T-cell (primary cell): Measurements from ENCODE around the gene UQCRC2. TPM values are rescaled to one million over a fixed set of nuclear protein-coding genes. Genes with fewer than 3 reads are reported as not detected.

Experiments
- ATAC-seq, 4 experiments: fragments of 200-7000 bp in 3 of 4; fragments of 150-1000 bp in 1 of 4; cut with Tn5 transposase; replicated peaks in 1 of 4; 1 replicate in 3 of 4; 2 replicates in 1 of 4; pipeline ENCODE4 v1.10.0; 2021; ENCODE audit warnings: moderate library complexity in 3 of 4, mild to moderate bottlenecking in 2 of 4, moderate number of reproducible peaks in 1 of 4
- CTCF ChIA-PET, 2 donors: fragments of 300-600 bp; sonication (Branson Sonifier 250); formaldehyde crosslinking; loops; one replicate each; lab custom pipeline; 2022; ENCODE audit warnings: antibody characterized with exemption in 2 of 2; lab: Charles Lee
- POLR2A ChIA-PET, 2 donors: fragments of 300-600 bp; sonication (Branson Sonifier 250); formaldehyde crosslinking; loops; one replicate each; lab custom pipeline; 2022; ENCODE audit warnings: antibody characterized with exemption in 2 of 2; lab: Charles Lee
- DNase-seq, 35 experiments: peaks; one replicate each; pipeline versions ENCODE4 v3.0.0 to v3.0.0-alpha.2; 2013 to 2023
- H3K27ac ChIP-seq: one replicate; pipeline ENCODE4 v1.5.1; 2013; ENCODE audit warnings: low read length
- H3K27me3 ChIP-seq, 2 experiments: replicated peaks in 1 of 2; 1 replicate in 1 of 2; 2 replicates in 1 of 2; pipeline versions ENCODE4 v1.6.1 to v1.7.0; 2013; ENCODE audit warnings: low read length in 1 of 2, mixed read lengths in 1 of 2; ENCODE audit not compliant: control insufficient read depth in 2 of 2, insufficient read depth in 2 of 2; ENCODE audit errors: extremely low read depth in 1 of 2
- H3K36me3 ChIP-seq, 2 donors: 1 replicate in 1 of 2; 2 replicates in 1 of 2; pipeline versions ENCODE4 v1.6.1 to v1.7.0; 2013; ENCODE audit warnings: low read length in 1 of 2; ENCODE audit not compliant: control insufficient read depth in 2 of 2, insufficient read depth in 1 of 2; ENCODE audit errors: extremely low read depth in 1 of 2
- H3K4me1 ChIP-seq, 2 experiments: 1 replicate in 1 of 2; 2 replicates in 1 of 2; pipeline versions ENCODE4 v1.6.1 to v1.7.0; 2013; ENCODE audit warnings: low read length in 2 of 2, mixed read lengths in 1 of 2; ENCODE audit not compliant: insufficient read depth in 2 of 2, control insufficient read depth in 1 of 2; ENCODE audit errors: extremely low read depth in 1 of 2
- H3K4me3 ChIP-seq, 2 donors: 1 replicate in 1 of 2; 2 replicates in 1 of 2; pipeline versions ENCODE4 v1.5.1 to v1.7.0; 2013; ENCODE audit warnings: mild to moderate bottlenecking in 2 of 2, low read length in 1 of 2, moderate library complexity in 1 of 2; ENCODE audit not compliant: control insufficient read depth in 1 of 2; ENCODE audit errors: extremely low read depth in 1 of 2
- H3K9me3 ChIP-seq: 2 replicates; pipeline ENCODE4 v1.7.0; 2013
- H3K27ac Mint-ChIP-seq, 2 donors: one replicate each; pipeline ENCODE4 v1.8.0; 2020 to 2021; ENCODE audit warnings: mild to moderate bottlenecking in 2 of 2, mixed read lengths in 2 of 2
- H3K27me3 Mint-ChIP-seq, 2 donors: one replicate each; pipeline ENCODE4 v1.8.0; 2021 to 2022; ENCODE audit warnings: mixed read lengths in 2 of 2
- H3K36me3 Mint-ChIP-seq: one replicate; pipeline ENCODE4 v1.8.0; 2021; ENCODE audit warnings: mixed read lengths
- H3K4me1 Mint-ChIP-seq, 3 donors: one replicate each; pipeline ENCODE4 v1.8.0; 2020 to 2022; ENCODE audit warnings: mixed read lengths in 3 of 3, mild to moderate bottlenecking in 1 of 3
- H3K4me3 Mint-ChIP-seq, 3 donors: one replicate each; pipeline ENCODE4 v1.8.0; 2020 to 2022; ENCODE audit warnings: mild to moderate bottlenecking in 3 of 3, mixed read lengths in 3 of 3, moderate library complexity in 3 of 3
- H3K9me3 Mint-ChIP-seq, 3 donors: one replicate each; pipeline ENCODE4 v1.8.0; 2020 to 2022; ENCODE audit warnings: mixed read lengths in 3 of 3
- WGBS: methylation state at CpG from one replicate; pipeline ENCODE4 v1.1.5; 2013; ENCODE audit warnings: missing lambda C conversion rate; ENCODE audit not compliant: insufficient coverage; 5-methylcytosine and 5-hydroxymethylcytosine counted together
- total RNA-seq, 35 experiments: library from RNA in 6 of 35; stranded (reverse) in 6 of 35; fragments of 120-200 nt in 1 of 35; gene quantifications; one replicate each; pipeline versions ENCODE4 v1.2.1 to v1.2.4 and lab custom pipeline; 2013 to 2026

Gene UQCRC2
- total RNA-seq, 5 donors from 2014 or later (not counting 1 experiment from before 2014, with no cell fraction given) = 142 to 201 (median 165) TPM

- Histone ChIP-seq H3K4me3 (no peak overlapping the region), H3K27ac (no peak overlapping the region), H3K9me3 (no peaks in the 10 kb centered on the region), H3K36me3 (peaks cover 12 to 89% of the 10 kb centered on the region in 2 donors), H3K4me1 (no peaks in the 10 kb centered on the region), H3K27me3 (no peaks in the 10 kb centered on the region)
- Mint-ChIP-seq H3K4me1 (peaks cover 0 to 6% (median under 1%) of the 10 kb centered on the region in 3 donors), H3K9me3 (no peaks in the 10 kb centered on the region), H3K27me3 (no peaks in the 10 kb centered on the region), H3K27ac (no peak overlapping the region), H3K36me3 (peaks cover 61% of the 10 kb centered on the region), H3K4me3 (no peak overlapping the region)
- ChIA-PET POLR2A (no interaction called here), CTCF (no interaction called here)
- DNase-seq = no peak
- WGBS = 100% methylated on average over 3 of the region's 6 CpGs
- ATAC-seq = no peak
Observed at GRCh38 chr16:21964353-21964752, 11.2 kb downstream of the UQCRC2 start.

- Histone ChIP-seq H3K4me1 (no peaks in the 10 kb centered on the region), H3K27me3 (no peaks in the 10 kb centered on the region), H3K36me3 (peaks cover 7 to 92% of the 10 kb centered on the region in 2 donors), H3K27ac (no peak overlapping the region), H3K9me3 (no peaks in the 10 kb centered on the region), H3K4me3 (no peak overlapping the region)
- Mint-ChIP-seq H3K9me3 (no peaks in the 10 kb centered on the region), H3K27ac (no peak overlapping the region), H3K27me3 (no peaks in the 10 kb centered on the region), H3K4me1 (no peaks in the 10 kb centered on the region), H3K36me3 (peaks cover 35% of the 10 kb centered on the region), H3K4me3 (no peak overlapping the region)
- ChIA-PET POLR2A (no interaction called here), CTCF (no interaction called here)
- no peak for DNase-seq
- 100% methylated on average over 1 of the region's 4 CpGs for WGBS
- no peak for ATAC-seq
Observed at GRCh38 chr16:21971856-21972255, 18.7 kb downstream of the UQCRC2 start.

GRCh38 chr16:21973945-21974344, 20.8 kb downstream of the UQCRC2 start:
- ChIA-PET POLR2A (interaction anchor here (0.5 to 0.7 kb wide), 2 partner anchors 16 to 46 kb away, joined by 3 to 5 read pairs; no protein-coding TSS in a partner anchor), CTCF (interaction anchor here in 1 of 2 donors (0.6 kb wide), 1 partner anchor 14 kb away, joined by 9 read pairs; no protein-coding TSS in a partner anchor)
- H3K36me3 ChIP-seq = peaks cover 7 to 89% of the 10 kb centered on the region in 2 donors

GRCh38 chr16:21980032-21980431, 26.9 kb downstream of the UQCRC2 start:
- POLR2A ChIA-PET = interaction anchor here in 1 of 2 donors (0.5 kb wide), 1 partner anchor 20 kb away, joined by 5 read pairs; no protein-coding TSS in a partner anchor
- H3K9me3 Mint-ChIP-seq = no peaks in the 10 kb centered on the region
- no peaks in the 10 kb centered on the region for H3K27me3 ChIP-seq
- H3K4me3 ChIP-seq = no peak overlapping the region
- H3K27me3 Mint-ChIP-seq = no peaks in the 10 kb centered on the region
- H3K36me3 Mint-ChIP-seq = peaks cover 60% of the 10 kb centered on the region
- no peak overlapping the region for H3K4me3 Mint-ChIP-seq
- CTCF ChIA-PET = no interaction called here
- H3K4me1 ChIP-seq = no peaks in the 10 kb centered on the region
- H3K27ac Mint-ChIP-seq = no peak overlapping the region
- DNase-seq (no peak), ATAC-seq (no peak)
- H3K36me3 ChIP-seq = peaks cover 8 to 88% of the 10 kb centered on the region in 2 donors
- WGBS = 98% methylated on average over 3 of the region's 4 CpGs
- H3K9me3 ChIP-seq = no peaks in the 10 kb centered on the region
- H3K27ac ChIP-seq = no peak overlapping the region
- H3K4me1 Mint-ChIP-seq = no peaks in the 10 kb centered on the region

More at GRCh38 chr16:21973945-21974344, 20.8 kb downstream of the UQCRC2 start:
- Mint-ChIP-seq H3K4me1 (no peaks in the 10 kb centered on the region), H3K27ac (no peak overlapping the region), H3K36me3 (peaks cover 39% of the 10 kb centered on the region), H3K9me3 (no peaks in the 10 kb centered on the region), H3K4me3 (no peak overlapping the region), H3K27me3 (no peaks in the 10 kb centered on the region)
- Histone ChIP-seq H3K27me3 (no peaks in the 10 kb centered on the region), H3K4me3 (no peak overlapping the region), H3K4me1 (no peaks in the 10 kb centered on the region), H3K9me3 (no peaks in the 10 kb centered on the region), H3K27ac (no peak overlapping the region)
- DNase-seq = no peak
- whole genome bisulfite sequencing = no CpG with 5 or more reads among the region's 2 CpGs
- no peak for ATAC-seq

- Mint-ChIP-seq H3K27ac (peak overlapping the region in 1 of 2 donors; percentile 34), H3K27me3 (no peaks in the 10 kb centered on the region), H3K4me1 (no peaks in the 10 kb centered on the region), H3K4me3 (no peak overlapping the region), H3K9me3 (no peaks in the 10 kb centered on the region), H3K36me3 (peaks cover 59% of the 10 kb centered on the region)
- peaks cover 10 to 73% of the 10 kb centered on the region in 2 donors for H3K36me3 ChIP-seq
- DNase-seq (peak in 1 of 35 experiments; percentile 12), ATAC-seq (no peak)
- H3K27ac ChIP-seq = no peak overlapping the region
- WGBS = 97% methylated on average over 3 of the region's 5 CpGs
- H3K27me3 ChIP-seq = no peaks in the 10 kb centered on the region
- ChIA-PET POLR2A (no interaction called here), CTCF (interaction anchor here (0.5 to 0.6 kb wide), 2 partner anchors 20 to 206 kb away, joined by 3 to 7 read pairs; no protein-coding TSS in a partner anchor)
- H3K9me3 ChIP-seq = no peaks in the 10 kb centered on the region
- H3K4me3 ChIP-seq = no peak overlapping the region
- no peaks in the 10 kb centered on the region for H3K4me1 ChIP-seq
Observed at GRCh38 chr16:21982108-21982507, 28.9 kb downstream of the UQCRC2 start.

GRCh38 chr16:21984062-21984461, 30.9 kb downstream of the UQCRC2 start:
- Mint-ChIP-seq H3K27ac (no peak overlapping the region), H3K4me1 (no peaks in the 10 kb centered on the region), H3K36me3 (peaks cover 45% of the 10 kb centered on the region), H3K4me3 (no peak overlapping the region), H3K27me3 (no peaks in the 10 kb centered on the region), H3K9me3 (no peaks in the 10 kb centered on the region)
- ATAC-seq (no peak), DNase-seq (no peak)
- WGBS = no CpG with 5 or more reads among the region's 3 CpGs
- ChIA-PET CTCF (no interaction called here), POLR2A (no interaction called here)
- no peak overlapping the region for H3K4me3 ChIP-seq
- no peaks in the 10 kb centered on the region for H3K27me3 ChIP-seq
- no peak overlapping the region for H3K27ac ChIP-seq
- H3K4me1 ChIP-seq = no peaks in the 10 kb centered on the region
- peaks cover 10 to 56% of the 10 kb centered on the region in 2 donors for H3K36me3 ChIP-seq
- H3K9me3 ChIP-seq = no peaks in the 10 kb centered on the region
